Eye (tissue), 1 donor: ENCODE measurements around the gene FHIT.
A peak's percentile ranks its signal among the peaks of the same experiment; 100 is the strongest.

Source experiments
- DNase-seq: peaks from one replicate; pipeline ENCODE4 v3.0.0-alpha.2; 2015

The FHIT gene

GRCh38 chr3:61162965-61163364, 88.3 kb downstream of the FHIT start:
- DNase-seq = no peak

- no peak for DNase-seq
Measured at GRCh38 chr3:61158667-61159066, 92.6 kb downstream of the FHIT start.

GRCh38 chr3:61158216-61158615, 93.0 kb downstream of the FHIT start:
- DNase-seq = no peak

- no peak for DNase-seq
Measured at GRCh38 chr3:61157414-61157813, 93.8 kb downstream of the FHIT start.

- DNase-seq = no peak
Measured at GRCh38 chr3:61155701-61156292, 95.5 kb downstream of the FHIT start.

GRCh38 chr3:61154457-61155198, 96.6 kb downstream of the FHIT start:
- DNase-seq = peak; percentile 32

GRCh38 chr3:61152071-61152470, 99.2 kb downstream of the FHIT start:
- DNase-seq = no peak

- DNase-seq = no peak
Measured at GRCh38 chr3:61149236-61149635, 102.0 kb downstream of the FHIT start.

- peak; percentile 24 for DNase-seq
Measured at GRCh38 chr3:61146010-61146890, 105.0 kb downstream of the FHIT start.

GRCh38 chr3:61141697-61142096, 109.6 kb downstream of the FHIT start:
- no peak for DNase-seq

- no peak for DNase-seq
Measured at GRCh38 chr3:61141227-61141626, 110.0 kb downstream of the FHIT start.

GRCh38 chr3:61139686-61140085, 111.6 kb downstream of the FHIT start:
- DNase-seq = no peak

- no peak for DNase-seq
Measured at GRCh38 chr3:61138401-61138800, 112.9 kb downstream of the FHIT start.

GRCh38 chr3:61136191-61136590, 115.1 kb downstream of the FHIT start:
- no peak for DNase-seq

- no peak for DNase-seq
Measured at GRCh38 chr3:61134532-61134931, 116.7 kb downstream of the FHIT start.

GRCh38 chr3:61132062-61132461, 119.2 kb downstream of the FHIT start:
- DNase-seq = no peak

- no peak for DNase-seq
Measured at GRCh38 chr3:61118830-61119229, 132.4 kb downstream of the FHIT start.

- no peak for DNase-seq
Measured at GRCh38 chr3:61117045-61117898, 134.0 kb downstream of the FHIT start.

- peak; percentile 30 for DNase-seq
Measured at GRCh38 chr3:61114316-61114953, 136.8 kb downstream of the FHIT start.

GRCh38 chr3:61111825-61112224, 139.4 kb downstream of the FHIT start:
- no peak for DNase-seq

- DNase-seq = no peak
Measured at GRCh38 chr3:61110576-61110975, 140.7 kb downstream of the FHIT start.
